HG03521 (cell line): ENCODE data around the gene SLC41A2.

Source experiments
- ATAC-seq: cut with Tn5 transposase; IDR thresholded peaks from one replicate; pipeline ENCODE4 v1.9.1; 2021; ENCODE audit warnings: mild to moderate bottlenecking, moderate library complexity; ENCODE audit not compliant: unreplicated experiment

The SLC41A2 gene

DNA sequence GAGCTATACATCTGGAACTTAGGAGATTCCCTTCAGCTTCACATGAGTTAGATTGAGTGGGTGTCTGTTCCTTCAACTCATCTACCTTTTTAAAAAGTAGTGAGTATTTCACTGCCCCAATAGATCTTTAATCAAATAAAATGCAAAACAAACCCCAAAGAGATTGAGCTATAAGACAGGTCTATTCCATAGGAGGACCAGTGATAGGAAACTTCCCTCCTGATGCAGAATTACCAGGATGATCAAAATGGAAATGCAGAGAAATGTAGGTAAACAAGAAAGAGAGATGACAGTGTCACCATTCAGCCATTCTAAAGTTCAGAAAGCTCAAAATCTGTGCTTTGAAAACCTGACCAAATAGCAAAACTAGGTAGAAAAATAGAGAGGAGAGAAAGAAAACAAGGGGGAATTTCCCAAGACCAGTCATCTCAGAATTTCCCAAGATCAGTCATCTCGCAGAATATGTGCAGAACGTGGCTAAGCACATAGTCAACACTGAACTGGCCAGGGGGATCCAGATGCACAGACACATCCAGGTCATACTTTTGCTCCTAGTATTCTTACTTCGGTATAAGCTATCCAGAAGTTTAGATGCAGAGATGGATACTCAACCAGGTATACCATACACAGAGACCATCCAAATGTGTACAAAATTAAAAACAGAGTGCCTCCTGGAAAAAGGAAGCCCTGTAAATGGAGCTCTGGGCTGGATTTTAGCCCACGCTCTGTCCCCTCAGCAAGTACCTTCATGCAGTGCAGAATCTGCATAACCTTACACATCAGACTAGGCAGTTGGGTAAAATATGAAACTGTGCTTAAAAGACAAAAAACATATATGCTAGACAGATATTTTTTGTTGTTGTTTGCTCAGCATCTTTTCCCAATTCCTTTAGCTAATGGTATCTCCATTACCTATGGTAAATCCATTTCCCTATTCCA is 27.4 kb downstream of the SLC41A2 start:
- ATAC-seq = peak; percentile 83

DNA sequence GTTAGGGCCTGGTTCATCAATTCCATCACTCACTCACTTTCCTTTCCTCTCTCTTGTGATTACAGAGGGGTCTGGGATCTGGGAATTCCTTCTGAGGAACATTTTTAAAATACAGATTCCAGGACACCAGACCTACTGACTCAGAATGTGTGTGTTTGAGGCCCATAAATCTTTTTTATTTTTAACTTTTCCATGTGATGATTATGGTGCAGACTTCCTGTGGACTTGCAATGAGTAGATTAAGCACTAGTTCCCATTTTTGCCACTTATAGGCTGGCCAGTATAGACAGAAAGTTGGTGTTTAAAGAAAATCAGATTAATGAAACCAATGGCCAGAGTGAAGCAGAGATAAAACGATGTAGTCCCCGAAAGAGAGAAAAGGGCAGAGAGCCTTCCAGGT is 28.1 kb downstream of the SLC41A2 start:
- no peak for ATAC-seq

DNA sequence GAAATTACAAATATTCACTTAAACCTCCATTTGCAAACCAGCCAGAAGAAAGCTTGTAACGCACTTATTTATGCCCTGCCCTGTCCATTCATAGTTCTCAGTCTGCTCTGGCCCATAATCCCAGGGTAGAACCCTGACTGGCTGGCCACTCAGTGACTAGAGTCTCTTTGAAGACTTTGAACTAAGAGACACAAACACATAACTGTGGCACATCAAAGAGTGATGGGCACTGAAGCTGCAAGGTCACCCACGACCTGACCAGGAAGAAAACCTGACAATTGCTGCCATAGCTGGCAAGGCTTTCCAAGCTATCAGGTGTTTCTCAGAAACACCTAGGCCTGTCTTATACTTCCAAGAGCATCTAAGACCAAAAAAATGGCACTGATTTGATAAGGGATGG is 28.7 kb downstream of the SLC41A2 start:
- ATAC-seq = no peak

DNA sequence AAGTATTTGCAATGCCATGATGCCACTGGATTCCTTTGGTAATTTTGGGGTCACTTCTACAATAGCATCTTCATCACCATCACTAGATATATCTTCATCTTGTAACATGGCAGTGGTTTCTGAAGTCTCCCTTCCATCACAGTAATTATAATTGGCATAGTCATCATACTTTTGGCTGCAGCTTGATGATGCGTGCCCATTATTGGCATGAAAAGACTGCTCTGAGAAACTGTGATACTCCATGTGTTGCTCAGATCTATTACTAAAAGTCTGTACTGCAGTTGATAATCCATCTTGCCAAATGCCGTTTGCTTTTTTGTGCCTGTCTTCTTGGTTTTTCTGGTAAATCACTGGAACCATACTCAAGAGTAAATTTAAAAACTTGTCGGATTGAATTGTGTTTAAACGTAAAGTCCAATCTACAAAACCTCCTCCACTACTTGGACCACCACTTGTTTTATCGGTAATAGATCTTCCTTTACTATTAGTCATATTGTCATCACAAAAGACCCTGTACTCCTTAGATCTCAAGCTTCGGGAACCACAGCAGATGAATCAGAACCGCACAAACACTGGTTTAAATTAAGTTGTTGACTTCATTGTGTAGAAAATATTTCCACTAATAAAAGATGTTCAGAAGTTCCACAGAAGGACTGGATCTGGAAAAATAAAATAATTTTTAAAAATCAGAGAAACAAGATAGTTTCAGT is 29.9 kb downstream of the SLC41A2 start:
- ATAC-seq = no peak

DNA sequence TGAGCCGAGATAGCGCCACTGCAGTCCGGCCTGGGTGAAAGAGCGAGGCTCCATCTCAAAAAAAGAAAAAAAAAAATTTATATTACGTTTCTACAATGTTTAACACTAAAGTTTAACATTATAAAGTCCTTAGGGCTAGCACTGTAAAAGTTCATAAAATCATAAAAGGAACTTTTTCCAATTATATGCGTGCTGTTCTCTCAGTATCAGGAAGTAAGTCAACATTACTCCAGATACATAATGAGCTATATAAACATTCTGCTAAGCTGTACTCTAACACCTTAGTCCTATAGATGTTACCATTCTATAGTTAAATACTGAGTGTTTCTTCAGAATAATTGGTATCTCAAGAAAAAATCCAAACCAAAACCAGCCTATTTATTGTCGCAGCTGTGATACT is 32.6 kb downstream of the SLC41A2 start:
- ATAC-seq = no peak

DNA sequence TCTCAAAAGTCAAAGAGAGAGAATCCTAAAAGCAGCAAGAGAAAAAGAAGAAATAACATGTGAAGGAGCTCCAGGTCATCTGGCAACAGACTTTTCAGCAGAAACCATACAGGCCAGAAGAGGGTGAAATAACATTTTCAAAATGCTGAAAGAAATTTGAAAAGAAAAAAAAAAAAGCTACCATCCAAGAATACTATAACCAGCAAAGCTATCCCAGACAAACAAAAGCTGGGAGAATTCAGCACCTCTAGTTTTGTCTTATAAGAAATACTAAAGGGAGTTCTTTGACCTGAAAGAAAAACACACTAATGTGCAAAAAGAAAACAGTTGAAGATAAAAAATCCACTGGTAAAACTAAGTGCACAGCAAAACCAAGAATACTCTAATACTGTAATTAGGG is 36.8 kb downstream of the SLC41A2 start:
- no peak for ATAC-seq

DNA sequence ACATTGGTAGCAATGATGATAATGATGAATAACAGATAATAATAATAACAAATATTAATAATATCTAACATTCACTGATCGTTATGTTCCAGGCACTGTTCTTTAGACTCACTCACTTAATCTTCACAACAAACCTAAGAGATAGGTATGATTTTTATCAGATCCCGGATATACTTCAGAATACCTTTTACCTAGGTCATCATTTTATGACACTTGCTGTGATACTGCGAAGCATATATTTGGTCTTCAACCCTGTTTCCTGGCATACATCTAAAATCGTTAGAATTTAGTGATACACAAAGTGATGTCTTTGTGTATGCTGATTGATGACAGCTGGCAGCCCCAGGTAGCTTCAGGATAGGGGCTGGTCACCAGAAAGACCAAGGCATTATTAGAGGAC is 46.1 kb downstream of the SLC41A2 start:
- ATAC-seq = no peak

DNA sequence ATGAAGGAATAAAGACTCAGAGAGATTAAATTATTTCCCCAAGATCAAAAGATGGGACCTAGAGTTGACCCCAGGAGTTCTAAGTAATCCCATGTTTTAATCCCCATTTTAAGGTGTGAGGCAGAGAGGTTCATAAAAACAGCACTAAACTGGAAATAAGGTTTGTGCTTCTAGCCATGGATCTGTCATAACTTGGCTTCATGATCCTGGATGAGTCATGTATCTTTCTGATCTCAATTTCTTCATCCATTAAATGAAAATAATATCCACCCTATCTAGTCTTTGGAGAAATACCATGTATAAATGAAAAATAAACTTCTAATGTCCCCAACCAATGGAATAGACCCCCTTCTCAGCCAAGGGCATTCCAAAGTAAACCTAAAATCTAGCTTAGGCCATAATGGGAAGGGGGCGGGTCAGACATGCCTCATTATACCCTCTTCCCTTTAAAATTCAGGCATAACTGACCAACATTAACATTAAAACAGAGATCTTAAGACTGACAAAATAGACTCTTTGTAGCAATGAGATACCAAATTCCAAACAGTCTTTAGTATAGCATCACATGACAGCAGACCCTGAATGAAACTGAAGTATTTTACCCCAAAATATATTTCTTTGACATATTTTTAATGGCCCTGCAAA is 47.8 kb downstream of the SLC41A2 start:
- ATAC-seq = no peak

DNA sequence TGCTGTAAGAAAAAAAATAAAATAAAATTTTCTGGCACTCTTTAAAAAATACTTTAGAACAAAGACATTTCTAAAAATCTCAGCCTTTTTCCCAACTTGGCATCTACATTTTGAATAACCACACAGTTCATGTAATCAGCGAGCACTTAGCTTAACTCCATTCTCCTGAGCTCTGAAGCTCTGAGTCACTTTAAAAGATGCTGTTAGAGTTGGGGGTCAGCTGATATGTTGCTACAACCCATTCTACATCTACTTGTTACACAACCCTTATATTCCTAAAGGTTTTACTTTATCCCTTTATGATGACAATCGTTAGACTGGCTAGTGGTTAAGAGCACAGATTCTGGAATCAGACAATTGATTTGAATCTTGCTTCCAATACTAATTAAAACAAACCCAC is 48.3 kb downstream of the SLC41A2 start:
- no peak for ATAC-seq
